ENCODE data around the gene COL24A1. TPM values are rescaled to one million over a fixed set of nuclear protein-coding genes. Genes with fewer than 3 reads are reported as not detected.

Gene COL24A1
- polyA plus RNA-seq, 1 donor (not counting 4 experiments of a cell fraction or from before 2014, with no cell fraction given) = not detected

DNA sequence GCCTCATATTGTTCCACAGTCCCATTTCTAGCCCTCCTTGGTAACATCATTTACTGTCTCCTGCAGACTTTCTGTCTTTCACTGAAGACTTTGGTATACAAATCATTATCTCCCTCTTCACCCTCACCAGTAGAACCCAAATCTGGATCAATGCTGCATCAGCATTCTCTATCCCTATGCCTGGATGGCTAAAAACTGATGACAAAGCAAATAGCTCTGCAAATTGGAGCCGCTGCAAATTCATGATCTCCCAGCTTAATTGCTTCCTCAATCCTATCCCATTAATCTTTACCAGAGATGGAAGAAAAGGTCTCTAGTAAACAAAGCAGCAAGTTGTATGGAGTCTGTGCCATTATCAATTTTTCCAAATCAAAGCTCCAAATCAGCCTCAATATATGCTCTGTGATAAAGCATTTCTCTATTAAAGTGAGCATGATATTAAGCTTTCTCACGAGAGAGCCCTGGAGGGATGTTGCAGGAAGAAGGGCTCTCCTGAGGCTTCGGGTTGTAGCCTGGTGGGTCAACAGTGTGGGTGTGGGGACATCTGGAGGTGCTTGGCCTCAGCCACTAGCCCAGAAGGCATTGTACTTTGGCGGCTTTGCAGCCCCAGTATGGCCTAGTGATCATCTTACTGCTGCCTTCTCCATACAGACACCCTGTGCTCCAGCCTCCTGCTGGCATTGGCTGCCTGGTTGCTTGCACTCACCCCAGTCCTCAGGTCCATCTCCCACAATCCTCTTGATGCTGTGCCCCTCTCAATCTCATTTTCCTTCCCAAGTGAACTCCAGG, 46.2 kb upstream of the COL24A1 start:
- no peak for FAIRE-seq
- Histone ChIP-seq H4K20me1 (ENCODE audit: control insufficient read depth, extremely low read depth, insufficient read depth, low read length) (no peaks in the 10 kb centered on the region), H3K4me3 (ENCODE audit: control insufficient read depth in 2 of 3, extremely low read depth in 1 of 3, insufficient read depth in 2 of 3, low read depth in 1 of 3, low read length in 3 of 3) (no peak overlapping the region), H3K9me1 (ENCODE audit: control insufficient read depth, extremely low read depth, insufficient read depth, low read length) (no peaks in the 10 kb centered on the region), H3K36me3 (ENCODE audit: control insufficient read depth in 2 of 2, extremely low read depth in 1 of 2, insufficient read depth in 2 of 2, low read length in 2 of 2) (no peaks in the 10 kb centered on the region), H2AFZ (ENCODE audit: control insufficient read depth, low read length) (no peak overlapping the region), H3K9ac (ENCODE audit: control insufficient read depth, extremely low read depth, insufficient read depth, low read length) (no peak overlapping the region), H3K27me3 (ENCODE audit: control insufficient read depth, extremely low read depth, insufficient read depth, low read length) (no peaks in the 10 kb centered on the region), H3K4me1 (ENCODE audit: control insufficient read depth, extremely low read depth, insufficient read depth, low read length) (no peaks in the 10 kb centered on the region), H3K9me3 (ENCODE audit: control insufficient read depth, low read depth, low read length) (no peaks in the 10 kb centered on the region), H3K79me2 (ENCODE audit: control insufficient read depth, insufficient read depth, low read length) (no peaks in the 10 kb centered on the region), H3K27ac (ENCODE audit: control insufficient read depth, insufficient read depth, low read length) (no peak overlapping the region), H3K4me2 (ENCODE audit: control insufficient read depth, extremely low read depth, insufficient read depth, low read depth, low read length) (no peak overlapping the region)
- dilution Hi-C loops (cut with MboI; ENCODE audit: extremely low pct_ligation_motif_present, low sequenced_read_pairs) = no loop called here
- DNase-seq (ENCODE audit: low read depth, low spot score) = no peak
- TF ChIP-seq, protein P1, sequence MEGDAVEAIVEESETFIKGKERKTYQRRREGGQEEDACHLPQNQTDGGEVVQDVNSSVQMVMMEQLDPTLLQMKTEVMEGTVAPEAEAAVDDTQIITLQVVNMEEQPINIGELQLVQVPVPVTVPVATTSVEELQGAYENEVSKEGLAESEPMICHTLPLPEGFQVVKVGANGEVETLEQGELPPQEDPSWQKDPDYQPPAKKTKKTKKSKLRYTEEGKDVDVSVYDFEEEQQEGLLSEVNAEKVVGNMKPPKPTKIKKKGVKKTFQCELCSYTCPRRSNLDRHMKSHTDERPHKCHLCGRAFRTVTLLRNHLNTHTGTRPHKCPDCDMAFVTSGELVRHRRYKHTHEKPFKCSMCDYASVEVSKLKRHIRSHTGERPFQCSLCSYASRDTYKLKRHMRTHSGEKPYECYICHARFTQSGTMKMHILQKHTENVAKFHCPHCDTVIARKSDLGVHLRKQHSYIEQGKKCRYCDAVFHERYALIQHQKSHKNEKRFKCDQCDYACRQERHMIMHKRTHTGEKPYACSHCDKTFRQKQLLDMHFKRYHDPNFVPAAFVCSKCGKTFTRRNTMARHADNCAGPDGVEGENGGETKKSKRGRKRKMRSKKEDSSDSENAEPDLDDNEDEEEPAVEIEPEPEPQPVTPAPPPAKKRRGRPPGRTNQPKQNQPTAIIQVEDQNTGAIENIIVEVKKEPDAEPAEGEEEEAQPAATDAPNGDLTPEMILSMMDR (optimal IDR thresholded peaks at IDR 0.05 in 1 of 3, IDR thresholded peaks at IDR 0.05 in 1 of 3, conservative IDR thresholded peaks at IDR 0.05 in 1 of 3; ENCODE audit: extremely low read depth in 1 of 3, insufficient read depth in 2 of 3, low read length in 3 of 3) = no peak
- TF ChIP-seq EZH2 (IDR thresholded peaks at IDR 0.05; ENCODE audit: low read length) = no peak

- Histone ChIP-seq H3K27me3 (ENCODE audit: control insufficient read depth, extremely low read depth, insufficient read depth, low read length) (no peaks in the 10 kb centered on the region), H3K9me1 (ENCODE audit: control insufficient read depth, extremely low read depth, insufficient read depth, low read length) (no peaks in the 10 kb centered on the region), H3K79me2 (ENCODE audit: control insufficient read depth, insufficient read depth, low read length) (no peaks in the 10 kb centered on the region), H3K9me3 (ENCODE audit: control insufficient read depth, low read depth, low read length) (no peaks in the 10 kb centered on the region), H4K20me1 (ENCODE audit: control insufficient read depth, extremely low read depth, insufficient read depth, low read length) (no peaks in the 10 kb centered on the region), H3K27ac (ENCODE audit: control insufficient read depth, insufficient read depth, low read length) (no peak overlapping the region), H2AFZ (ENCODE audit: control insufficient read depth, low read length) (no peak overlapping the region), H3K9ac (ENCODE audit: control insufficient read depth, extremely low read depth, insufficient read depth, low read length) (no peak overlapping the region), H3K4me1 (ENCODE audit: control insufficient read depth, extremely low read depth, insufficient read depth, low read length) (no peaks in the 10 kb centered on the region), H3K4me3 (ENCODE audit: control insufficient read depth in 2 of 3, extremely low read depth in 1 of 3, insufficient read depth in 2 of 3, low read depth in 1 of 3, low read length in 3 of 3) (no peak overlapping the region), H3K36me3 (ENCODE audit: control insufficient read depth in 2 of 2, extremely low read depth in 1 of 2, insufficient read depth in 2 of 2, low read length in 2 of 2) (no peaks in the 10 kb centered on the region), H3K4me2 (ENCODE audit: control insufficient read depth, extremely low read depth, insufficient read depth, low read depth, low read length) (no peak overlapping the region)
- DNase-seq (ENCODE audit: low read depth, low spot score) (no peak), FAIRE-seq (no peak)
- TF ChIP-seq, protein P1 (optimal IDR thresholded peaks at IDR 0.05 in 1 of 3, IDR thresholded peaks at IDR 0.05 in 1 of 3, conservative IDR thresholded peaks at IDR 0.05 in 1 of 3; ENCODE audit: extremely low read depth in 1 of 3, insufficient read depth in 2 of 3, low read length in 3 of 3) = no peak
- no peak for TF ChIP-seq EZH2 (IDR thresholded peaks at IDR 0.05; ENCODE audit: low read length)
- dilution Hi-C loops (cut with MboI; ENCODE audit: extremely low pct_ligation_motif_present, low sequenced_read_pairs) = no loop called here
These were observed 44.7 kb upstream of the COL24A1 start for GRCh38 chr1:86201311-86201710.

All from keratinocyte (primary cell).